Ovary (tissue), 9 donors: ENCODE measurements around the gene GPR137. TPM values are rescaled to one million over a fixed set of nuclear protein-coding genes. Genes with fewer than 3 reads are reported as not detected.

Experiments used
- DNase-seq, 5 donors: peaks; one replicate each; pipeline ENCODE4 v3.0.0-alpha.2; 2019 to 2020
- H3K27ac ChIP-seq, 2 donors: fragments of 200-600 bp; one replicate each; pipeline versions ENCODE4 v1.5.1 to v1.8.0; 2019 to 2022
- H3K27me3 ChIP-seq: fragments of 200-600 bp; one replicate; pipeline ENCODE4 v1.8.0; 2022
- H3K36me3 ChIP-seq: fragments of 200-600 bp; sonication (generic); one replicate; pipeline ENCODE4 v1.5.1; 2019
- H3K4me1 ChIP-seq: one replicate; pipeline ENCODE4 v1.8.1; 2013; ENCODE audit warnings: mild to moderate bottlenecking, moderate library complexity; ENCODE audit not compliant: insufficient read depth
- H3K4me3 ChIP-seq: fragments of 200-600 bp; sonication (generic); one replicate; pipeline ENCODE4 v1.5.1; 2017
- H3K9me3 ChIP-seq, 2 donors: fragments of 200-600 bp in 1 of 2; sonication (generic) in 1 of 2; one replicate each; pipeline versions ENCODE4 v1.5.1 to v1.8.1; 2013 to 2019; ENCODE audit warnings: mild to moderate bottlenecking in 1 of 2, moderate library complexity in 1 of 2
- EP300 ChIP-seq: sonication (generic); formaldehyde crosslinking; IDR thresholded peaks from one replicate; pipeline ENCODE4 v1.6.1; 2017; ENCODE audit warnings: antibody characterized with exemption
- POLR2A ChIP-seq: fragments of 450-650 bp; IDR thresholded peaks from one replicate; pipeline ENCODE4 v1.6.1; 2017; ENCODE audit warnings: antibody characterized with exemption, mild to moderate bottlenecking, moderate library complexity
- WGBS, 3 donors: extraction: QIAGEN DNeasy Blood & Tissue Kit in 1 of 3; methylation state at CpG; one replicate each; pipeline versions ENCODE4 v1.1.5 to v1.1.7; 2013 to 2017; 5-methylcytosine and 5-hydroxymethylcytosine counted together
- intact Hi-C, 4 donors: fragments of 100-400 bp; cut with DNase I; formaldehyde crosslinking; loops; one replicate each; pipeline versions ENCODE4 v1.11.0 to v1.15.1; 2022 to 2023
- polyA plus RNA-seq, 2 donors: library from polyadenylated mRNA; stranded (reverse); fragments of 200-250 nt in 1 of 2; fragments of 350-450 nt in 1 of 2; fragmentation: Illumina TruSeq in 1 of 2; extraction: RNeasy Lipid Tissue Mini Kit (QIAGEN cat#74804) in 1 of 2; gene quantifications; one replicate each; pipeline ENCODE4 v1.2.3, GENCODE V29; 2013 to 2014
- total RNA-seq, 7 donors: library from RNA; depleted of rRNA in 2 of 7; stranded (reverse); fragments of >200 nt in 2 of 7; fragmentation: NEBNext Ultra II Directional in 3 of 7; extraction: Animal tissue kit (Norgen Biotek cat#: 25700) in 3 of 7; gene quantifications; one replicate each; pipeline versions ENCODE4 v1.1.0 to v1.2.4, GENCODE V29; 2016 to 2023
- TF ChIP-seq, protein P1 (sequence below), 3 donors: fragments of 450-650 bp in 2 of 3; fragments of 200-600 bp in 1 of 3; IDR thresholded peaks; one replicate each; pipeline versions ENCODE4 v1.5.1 to v1.8.0; 2016 to 2022; ENCODE audit warnings: antibody characterized with exemption in 3 of 3, mild to moderate bottlenecking in 1 of 3
- donor health status: DM: no; HTN: no; CAD: no; lungs with moderate emphysema.
- donor health status: DM: no; HTN: no; CAD: no.
- donor health status: Bipolar disorder and iron deficiency.
- donor health status: DM: yes; HTN: yes; CAD: no.
- donor health status: DM: no; HTN: no; CAD: no.
- donor health status: DM: yes; HTN: yes; CAD: no.

GPR137 gene
- total and polyA plus RNA-seq, 9 donors = 3.1 to 30.9 (median 23.2) TPM

DNA sequence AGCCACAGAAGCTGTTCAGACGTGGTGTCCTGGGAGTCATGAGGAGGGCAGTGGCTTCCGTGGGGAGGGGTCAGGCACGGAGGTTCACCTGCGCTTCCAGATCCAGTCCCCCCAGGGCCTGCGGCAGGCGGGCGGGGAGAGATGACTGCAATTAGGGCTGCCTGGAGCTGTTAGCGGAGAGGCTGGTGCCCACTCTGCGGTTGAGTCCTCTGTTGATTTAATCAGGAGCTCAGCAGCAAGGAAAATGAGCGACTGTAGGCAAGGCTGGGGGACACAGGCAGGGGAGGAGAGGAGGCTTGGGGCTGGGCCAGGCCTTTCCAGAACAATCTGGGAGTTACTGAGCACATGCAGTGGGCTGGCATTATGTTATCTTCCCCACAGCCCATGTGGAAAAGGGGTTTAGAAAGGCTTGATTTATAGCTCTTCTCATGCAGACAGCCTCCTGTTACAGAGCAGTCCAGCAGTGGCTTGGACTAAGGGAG is 21.2 kb upstream of the GPR137 start:
- WGBS, 3 donors = 82 to 87% (median 85%) methylated on average over 10 of the region's 10 CpGs
- no peak overlapping the region for H3K4me3 ChIP-seq
- H3K36me3 ChIP-seq = no peaks in the 10 kb centered on the region
- H3K9me3 ChIP-seq = no peaks in the 10 kb centered on the region
- no peak for DNase-seq
- H3K27me3 ChIP-seq = no peaks in the 10 kb centered on the region
- no peak for TF ChIP-seq EP300
- TF ChIP-seq POLR2A = no peak
- TF ChIP-seq, protein P1, sequence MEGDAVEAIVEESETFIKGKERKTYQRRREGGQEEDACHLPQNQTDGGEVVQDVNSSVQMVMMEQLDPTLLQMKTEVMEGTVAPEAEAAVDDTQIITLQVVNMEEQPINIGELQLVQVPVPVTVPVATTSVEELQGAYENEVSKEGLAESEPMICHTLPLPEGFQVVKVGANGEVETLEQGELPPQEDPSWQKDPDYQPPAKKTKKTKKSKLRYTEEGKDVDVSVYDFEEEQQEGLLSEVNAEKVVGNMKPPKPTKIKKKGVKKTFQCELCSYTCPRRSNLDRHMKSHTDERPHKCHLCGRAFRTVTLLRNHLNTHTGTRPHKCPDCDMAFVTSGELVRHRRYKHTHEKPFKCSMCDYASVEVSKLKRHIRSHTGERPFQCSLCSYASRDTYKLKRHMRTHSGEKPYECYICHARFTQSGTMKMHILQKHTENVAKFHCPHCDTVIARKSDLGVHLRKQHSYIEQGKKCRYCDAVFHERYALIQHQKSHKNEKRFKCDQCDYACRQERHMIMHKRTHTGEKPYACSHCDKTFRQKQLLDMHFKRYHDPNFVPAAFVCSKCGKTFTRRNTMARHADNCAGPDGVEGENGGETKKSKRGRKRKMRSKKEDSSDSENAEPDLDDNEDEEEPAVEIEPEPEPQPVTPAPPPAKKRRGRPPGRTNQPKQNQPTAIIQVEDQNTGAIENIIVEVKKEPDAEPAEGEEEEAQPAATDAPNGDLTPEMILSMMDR (IDR thresholded peaks at IDR 0.05) = no peak
- H3K27ac ChIP-seq = no peak overlapping the region
- peaks cover 9% of the 10 kb centered on the region for H3K4me1 ChIP-seq
- intact Hi-C loops = loop anchor here in 2 of 4 donors (10.0 kb wide), 1 partner anchor 60 kb away; the partner anchor contains the start of gene FERMT3 (in 2 of the 2)

DNA sequence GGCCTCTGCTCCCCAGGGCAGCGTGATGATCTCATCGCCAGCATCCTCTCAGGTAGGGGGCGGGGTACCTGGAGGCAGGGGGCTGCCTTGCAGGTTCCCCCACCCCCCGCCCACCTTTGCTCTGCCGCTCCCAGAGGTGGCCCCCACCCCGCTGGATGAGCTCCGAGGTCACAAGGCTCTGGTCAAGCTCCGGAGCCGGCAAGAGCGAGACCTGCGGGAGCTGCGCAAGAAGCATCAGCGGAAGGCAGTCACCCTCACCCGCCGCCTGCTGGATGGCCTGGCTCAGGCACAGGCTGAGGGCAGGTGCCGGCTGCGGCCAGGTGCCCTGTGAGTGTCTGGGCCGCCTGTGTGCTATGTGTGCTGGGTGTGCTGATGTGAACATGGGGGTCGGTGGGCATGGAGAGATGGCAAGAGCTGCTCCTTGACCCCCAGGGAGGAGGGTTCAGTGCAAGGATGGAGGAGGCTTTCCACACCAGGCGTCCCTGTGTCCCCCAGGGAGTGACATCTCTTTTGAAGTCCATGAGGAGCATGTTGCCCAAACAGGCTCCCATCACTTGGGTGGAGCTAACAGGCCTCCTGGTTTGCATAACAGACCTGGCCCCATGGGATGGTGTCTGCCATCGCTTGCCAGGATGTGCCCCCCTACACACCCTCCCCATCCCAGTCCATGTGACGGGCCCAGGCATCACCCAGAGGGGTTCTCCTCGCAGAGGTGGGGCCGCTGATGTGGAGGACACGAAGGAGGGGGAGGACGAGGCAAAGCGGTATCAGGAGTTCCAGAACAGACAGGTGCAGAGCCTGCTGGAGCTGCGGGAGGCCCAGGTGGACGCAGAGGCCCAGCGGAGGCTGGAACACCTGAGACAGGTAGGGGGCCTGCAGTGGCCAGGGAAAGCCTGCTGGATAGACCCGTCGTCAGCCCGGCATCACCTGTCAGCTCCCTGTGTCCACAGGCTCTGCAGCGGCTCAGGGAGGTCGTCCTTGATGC is 20.2 kb upstream of the GPR137 start:
- peaks cover 9% of the 10 kb centered on the region for H3K4me1 ChIP-seq
- DNase-seq = peak in 3 of 5 donors; percentile 24 to 50 (median 37)
- no peaks in the 10 kb centered on the region for H3K9me3 ChIP-seq
- WGBS, 3 donors = 88 to 93% (median 90%) methylated on average over 35 of the region's 35 CpGs
- no peaks in the 10 kb centered on the region for H3K36me3 ChIP-seq
- no peak overlapping the region for H3K4me3 ChIP-seq
- no peaks in the 10 kb centered on the region for H3K27me3 ChIP-seq
- intact Hi-C loops = loop anchor here in 2 of 4 donors (10.0 kb wide), 1 partner anchor 61 kb away; the partner anchor contains the start of gene FERMT3 (in 2 of the 2)
- no peak overlapping the region for H3K27ac ChIP-seq
- TF ChIP-seq EP300 = no peak
- TF ChIP-seq, protein P1 (IDR thresholded peaks at IDR 0.05) = no peak
- TF ChIP-seq POLR2A = no peak

DNA sequence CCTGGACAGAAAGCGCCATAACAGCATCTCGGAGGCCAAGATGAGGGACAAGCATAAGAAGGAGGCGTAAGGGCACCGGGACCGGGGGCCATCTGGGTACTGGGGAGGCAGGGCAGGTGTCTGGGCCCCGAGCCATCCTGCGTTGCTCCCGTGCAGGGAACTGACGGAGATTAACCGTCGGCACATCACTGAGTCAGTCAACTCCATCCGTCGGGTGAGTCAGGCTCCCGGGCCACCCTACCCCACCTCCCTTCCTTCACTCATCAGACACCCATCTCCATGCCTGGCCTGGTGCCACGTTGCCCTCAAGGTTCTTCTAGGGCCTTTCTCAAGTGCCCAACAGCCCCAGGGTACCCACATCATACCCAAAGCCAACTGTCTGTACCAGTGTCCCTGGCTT is 19.3 kb upstream of the GPR137 start:
- Histone ChIP-seq H3K4me3 (no peak overlapping the region), H3K9me3 (no peaks in the 10 kb centered on the region), H3K27ac (no peak overlapping the region), H3K4me1 (peaks cover 9% of the 10 kb centered on the region), H3K27me3 (no peaks in the 10 kb centered on the region), H3K36me3 (no peaks in the 10 kb centered on the region)
- WGBS, 3 donors = 86 to 91% (median 90%) methylated on average over 15 of the region's 15 CpGs
- intact Hi-C loops = loop anchor here in 2 of 4 donors (10.0 kb wide), 1 partner anchor 62 kb away; the partner anchor contains the start of gene FERMT3 (in 2 of the 2)
- peak in 3 of 5 donors; percentile 35 to 64 (median 53) for DNase-seq
- TF ChIP-seq EP300 = no peak
- TF ChIP-seq, protein P1 (IDR thresholded peaks at IDR 0.05) = no peak
- TF ChIP-seq POLR2A = no peak

DNA sequence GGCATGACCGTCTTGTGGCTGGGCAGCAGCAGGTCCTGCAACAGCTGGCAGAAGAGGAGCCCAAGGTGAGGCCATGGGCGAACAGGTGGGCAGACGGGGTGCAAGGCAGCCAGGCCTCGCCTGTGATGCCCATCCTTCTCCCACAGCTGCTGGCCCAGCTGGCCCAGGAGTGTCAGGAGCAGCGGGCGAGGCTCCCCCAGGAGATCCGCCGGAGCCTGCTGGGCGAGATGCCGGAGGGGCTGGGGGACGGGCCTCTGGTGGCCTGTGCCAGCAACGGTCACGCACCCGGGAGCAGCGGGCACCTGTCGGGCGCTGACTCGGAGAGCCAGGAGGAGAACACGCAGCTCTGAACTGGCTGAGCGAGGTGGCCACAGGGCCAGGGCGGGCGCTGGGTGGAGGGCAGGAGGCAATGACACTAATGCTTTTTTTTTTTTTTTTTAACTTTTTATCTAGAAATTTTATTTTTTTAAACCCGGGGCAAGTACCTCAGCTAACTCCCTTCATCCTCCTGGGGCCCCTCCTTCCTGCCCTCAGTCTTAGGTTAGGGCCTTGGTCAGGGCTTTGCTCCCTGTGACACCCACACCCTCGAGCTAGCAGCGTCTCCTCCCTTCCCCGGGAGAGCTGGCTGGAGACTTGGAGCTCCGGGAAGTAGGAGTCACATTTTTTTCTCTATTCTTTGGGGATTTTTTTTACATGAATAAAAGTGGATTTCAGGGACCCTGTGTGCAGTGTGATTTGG is 18.3 kb upstream of the GPR137 start:
- peak in 3 of 5 donors; percentile 55 to 66 (median 66) for DNase-seq
- peak overlapping the region in 1 of 2 donors; percentile 90 for H3K27ac ChIP-seq
- no peaks in the 10 kb centered on the region for H3K36me3 ChIP-seq
- 70 to 71% (median 70%) methylated on average over 27 of the region's 27 CpGs for WGBS, 3 donors
- no peaks in the 10 kb centered on the region for H3K27me3 ChIP-seq
- intact Hi-C loops = loop anchor here in 2 of 4 donors (10.0 kb wide), 1 partner anchor 63 kb away; the partner anchor contains the start of gene FERMT3 (in 2 of the 2)
- H3K9me3 ChIP-seq = no peaks in the 10 kb centered on the region
- TF ChIP-seq, protein P1 (IDR thresholded peaks at IDR 0.05) = no peak
- TF ChIP-seq POLR2A (no peak), EP300 (no peak)
- H3K4me3 ChIP-seq = no peak overlapping the region
- H3K4me1 ChIP-seq = peaks cover 9% of the 10 kb centered on the region
